SK-N-DZ (cell line): ENCODE measurements around the gene ADGRF1.
"Not testable (repeated sequence)": the region's sequence is repeated elsewhere in the genome, so short reads cannot be mapped to it uniquely, and the experiment has no call there.

Experiments used
- DNase-seq: peaks from one replicate; pipeline ENCODE4 v3.0.0-alpha.2; 2015; ENCODE audit warnings: low spot score

ADGRF1 gene

GRCh38 chr6:47022191-47022590 lies 19.9 kb downstream of the ADGRF1 start:
- DNase-seq: no peak

GRCh38 chr6:47019941-47020340 lies 22.2 kb downstream of the ADGRF1 start:
- DNase-seq: no peak

DNA sequence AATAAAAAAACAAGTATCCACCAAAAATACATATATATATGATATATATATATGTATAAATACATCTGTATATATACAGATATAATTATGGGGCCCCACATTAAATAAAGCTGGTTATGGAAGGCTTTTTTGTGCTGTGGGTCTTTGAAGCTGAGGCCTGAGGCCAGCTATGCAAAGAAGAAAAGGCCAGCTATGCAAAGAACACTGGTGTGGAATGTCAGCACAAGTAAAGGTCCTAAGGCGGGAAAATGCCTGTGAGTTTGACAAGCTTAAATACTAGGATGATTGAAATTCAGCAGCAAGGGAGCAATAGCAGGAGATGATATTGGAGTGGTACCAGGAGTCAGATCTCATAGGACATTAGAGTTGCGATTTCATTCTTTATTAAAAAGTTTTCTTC lies 25.2 kb downstream of the ADGRF1 start:
- no peak for DNase-seq

DNA sequence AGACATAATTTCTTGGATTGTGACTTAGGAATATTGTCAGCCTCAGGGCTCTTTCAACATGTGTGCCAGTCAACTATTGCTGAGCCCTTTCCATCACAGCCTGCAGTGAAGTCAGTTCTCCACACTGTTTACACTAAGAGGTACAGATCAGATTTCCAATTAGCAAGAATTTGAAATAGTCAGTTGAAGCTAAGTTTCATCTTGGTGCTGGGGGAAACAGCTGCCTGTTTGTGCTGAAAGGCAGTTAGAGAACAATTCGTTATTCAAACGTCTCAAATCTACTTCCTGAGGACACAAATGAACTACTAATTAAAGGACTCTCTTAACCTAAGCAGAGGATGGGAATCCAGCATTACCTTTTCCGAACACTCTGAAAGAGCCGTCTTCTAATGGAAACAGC lies 25.9 kb downstream of the ADGRF1 start:
- DNase-seq: no peak

- DNase-seq: no peak
Observed at GRCh38 chr6:47014401-47014800, 27.7 kb downstream of the ADGRF1 start.

- DNase-seq: no peak
Observed at GRCh38 chr6:47009583-47009982, 32.5 kb downstream of the ADGRF1 start.

DNA sequence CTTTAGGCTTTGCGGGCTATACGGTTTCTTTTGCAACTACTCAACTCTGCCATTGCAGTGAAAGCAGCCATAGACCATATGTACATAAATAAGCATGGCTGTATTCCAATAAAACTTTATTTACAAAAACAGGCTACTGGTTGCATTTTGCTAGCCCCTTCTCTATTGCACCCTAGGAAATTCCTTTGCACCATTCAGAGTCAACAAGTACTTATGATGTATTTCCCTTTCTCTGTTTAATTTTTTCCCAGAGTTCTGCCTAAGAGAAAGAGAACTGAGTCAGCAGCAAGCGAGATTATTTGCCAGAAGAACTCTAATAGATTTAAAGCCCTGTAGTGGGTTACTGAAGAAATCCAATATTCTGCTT lies 33.8 kb downstream of the ADGRF1 start:
- no peak for DNase-seq

- no peak for DNase-seq
Observed at GRCh38 chr6:47007657-47008396, 34.3 kb downstream of the ADGRF1 start.

DNA sequence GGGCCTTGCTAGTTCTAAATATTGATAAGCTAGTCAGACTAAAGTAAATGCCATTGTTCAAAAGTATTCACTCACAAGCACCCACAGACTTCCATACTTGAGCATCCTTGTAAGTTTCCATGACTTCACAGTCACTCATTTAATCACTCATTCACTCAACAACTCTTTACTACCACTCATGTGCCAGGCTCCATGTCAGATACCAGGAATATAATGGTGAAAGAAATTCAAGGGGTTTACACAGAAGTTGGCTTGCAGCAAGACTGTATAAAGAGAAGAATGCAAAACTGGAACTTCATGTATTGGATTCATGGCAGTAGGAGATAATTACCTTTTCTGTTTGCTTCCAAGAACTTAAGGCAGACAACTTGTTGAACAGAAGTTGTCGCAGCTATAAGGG lies 36.6 kb downstream of the ADGRF1 start:
- no peak for DNase-seq

- DNase-seq: no peak
Observed at GRCh38 chr6:47004463-47004862, 37.7 kb downstream of the ADGRF1 start.

DNA sequence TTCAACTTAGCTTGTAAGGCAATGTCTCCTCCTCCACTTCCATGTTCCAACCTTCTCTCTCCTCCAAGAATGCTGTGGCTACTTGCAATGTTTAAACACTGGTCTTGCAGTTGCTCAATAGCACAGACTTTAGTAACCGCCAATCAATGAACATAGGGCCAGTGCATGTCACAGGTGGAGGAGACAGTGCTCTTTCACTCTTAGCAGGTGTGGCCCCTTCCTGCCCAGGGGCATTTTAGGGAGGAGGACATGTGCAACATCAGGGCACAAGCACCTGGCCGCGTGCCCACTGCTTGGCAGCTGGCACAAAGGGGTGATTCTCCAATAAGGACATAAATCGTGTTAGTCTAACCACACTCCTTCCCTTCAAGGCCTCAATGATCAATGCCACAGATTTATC lies 41.3 kb downstream of the ADGRF1 start:
- no peak for DNase-seq

GRCh38 chr6:46998436-46999017 lies 43.6 kb downstream of the ADGRF1 start:
- DNase-seq: no peak

- no peak for DNase-seq
Observed at GRCh38 chr6:46997646-46998045, 44.5 kb downstream of the ADGRF1 start.

- no peak for DNase-seq
Observed at GRCh38 chr6:46996860-46997641, 45.1 kb downstream of the ADGRF1 start.

GRCh38 chr6:46994933-46995332 lies 47.2 kb downstream of the ADGRF1 start:
- DNase-seq: no peak

DNA sequence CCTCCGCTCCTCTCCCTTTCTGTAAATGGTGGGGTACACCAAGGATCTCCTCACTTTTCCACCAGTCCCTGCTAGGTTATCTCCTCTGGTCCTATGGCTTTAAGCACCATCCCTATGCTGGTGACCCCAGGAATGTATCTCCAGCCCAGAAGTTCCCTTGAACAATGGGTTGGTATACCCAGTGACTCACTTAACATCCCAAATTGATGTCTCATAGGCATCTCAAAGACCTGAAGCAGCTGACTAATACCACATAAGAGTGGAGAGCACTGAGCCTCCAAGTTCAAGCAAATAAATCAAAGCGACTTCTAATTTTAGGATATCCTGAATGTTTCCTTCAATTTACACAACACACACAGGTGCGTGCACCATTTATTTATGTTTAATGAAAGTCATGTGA lies 48.3 kb downstream of the ADGRF1 start:
- DNase-seq: no peak

DNA sequence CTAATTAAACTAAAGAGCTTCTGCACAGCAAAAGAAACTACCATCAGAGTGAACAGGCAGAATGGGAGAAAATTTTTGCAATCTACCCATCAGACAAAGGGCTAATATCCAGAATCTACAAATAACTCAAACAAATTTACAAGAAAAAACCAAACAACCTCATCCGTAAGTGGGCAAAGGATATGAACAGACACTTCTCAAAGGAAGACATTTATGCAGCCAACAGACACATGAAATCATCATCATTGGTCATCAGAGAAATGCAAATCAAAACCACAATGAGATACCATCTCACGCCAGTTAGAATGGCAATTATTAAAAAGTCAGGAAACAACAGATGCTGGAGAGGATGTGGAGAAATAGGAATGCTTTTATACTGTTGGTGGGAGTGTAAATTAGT lies 49.7 kb downstream of the ADGRF1 start:
- DNase-seq: not testable (repeated sequence)

GRCh38 chr6:46990818-46991510 lies 51.2 kb downstream of the ADGRF1 start:
- DNase-seq: peak; percentile 10

- no peak for DNase-seq
Observed at GRCh38 chr6:46990031-46990644, 52.0 kb downstream of the ADGRF1 start.

GRCh38 chr6:46989398-46989797 lies 52.7 kb downstream of the ADGRF1 start:
- no peak for DNase-seq

DNA sequence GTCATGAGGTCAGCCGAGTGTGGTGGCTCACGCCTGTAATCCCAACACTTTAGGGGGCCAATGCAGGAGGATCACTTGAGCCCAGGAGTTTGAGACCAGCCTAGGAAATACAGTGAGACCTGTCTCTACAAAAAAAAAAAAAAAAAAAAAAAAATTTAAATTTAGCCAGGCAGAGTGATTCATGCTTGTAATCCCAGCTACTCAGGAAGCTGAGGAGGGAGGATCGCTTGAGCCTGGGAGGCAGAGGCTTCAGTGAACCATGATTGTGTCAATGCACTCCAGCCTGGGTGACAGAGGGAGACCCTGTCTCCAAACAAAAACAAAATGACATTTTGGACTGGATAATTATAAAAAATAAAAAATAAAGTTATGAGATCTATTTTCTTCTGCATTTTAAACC lies 56.2 kb downstream of the ADGRF1 start:
- DNase-seq: no peak

DNA sequence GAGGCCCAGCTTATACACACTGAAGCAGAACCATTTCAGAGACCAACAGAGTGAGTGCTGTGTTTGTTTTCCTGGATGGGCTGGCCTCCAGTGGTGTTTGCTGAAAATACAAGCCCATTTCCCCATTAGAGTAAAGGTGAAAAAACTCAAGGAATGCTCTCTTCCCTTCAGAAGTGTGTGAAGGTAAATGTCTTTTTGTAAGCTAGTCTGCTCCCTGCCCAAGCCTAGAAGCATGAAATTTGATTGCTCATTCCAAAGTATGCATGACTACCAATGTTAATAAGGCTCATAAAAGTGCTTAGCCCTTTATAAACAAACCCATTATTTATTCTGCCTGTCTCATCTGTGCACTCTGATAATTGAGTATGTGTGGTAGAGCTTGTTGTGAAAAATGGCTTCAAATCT lies 59.1 kb downstream of the ADGRF1 start:
- DNase-seq: no peak
